GM19324 (cell line): ENCODE results near the gene WNT3A.
A peak's percentile ranks its signal among the peaks of the same experiment; 100 is the strongest.

Experiments used
- ATAC-seq: cut with Tn5 transposase; IDR thresholded peaks from one replicate; pipeline ENCODE4 v1.9.1; 2021; ENCODE audit warnings: mild to moderate bottlenecking, moderate library complexity; ENCODE audit not compliant: unreplicated experiment, low FRiP score

Gene WNT3A

GRCh38 chr1:228096416-228097332 is 89.9 kb downstream of the WNT3A start:
- no peak for ATAC-seq

GRCh38 chr1:228097333-228098081 is 90.7 kb downstream of the WNT3A start:
- ATAC-seq, result no peak

- ATAC-seq, result no peak
Observed at GRCh38 chr1:228098323-228098931, 91.6 kb downstream of the WNT3A start.

- ATAC-seq, result no peak
Observed at GRCh38 chr1:228099331-228099732, 92.5 kb downstream of the WNT3A start.

GRCh38 chr1:228100822-228101613 is 94.2 kb downstream of the WNT3A start:
- no peak for ATAC-seq

GRCh38 chr1:228101614-228101993 is 94.8 kb downstream of the WNT3A start:
- ATAC-seq, result no peak

GRCh38 chr1:228101994-228102790 is 95.4 kb downstream of the WNT3A start:
- ATAC-seq, result no peak

GRCh38 chr1:228102791-228103620 is 96.2 kb downstream of the WNT3A start, which contains the start of gene C1orf35:
TSS of gene C1orf35 (minus strand) at chr1:228103325. CDS start at chr1:228103227, 98 bp downstream.
- ATAC-seq, result peak; percentile 82

GRCh38 chr1:228104526-228105269 is 97.9 kb downstream of the WNT3A start:
- no peak for ATAC-seq

- no peak for ATAC-seq
Observed at GRCh38 chr1:228105270-228105995, 98.6 kb downstream of the WNT3A start.

- no peak for ATAC-seq
Observed at GRCh38 chr1:228105996-228106799, 99.4 kb downstream of the WNT3A start.

- ATAC-seq, result no peak
Observed at GRCh38 chr1:228106800-228107054, 99.9 kb downstream of the WNT3A start.

GRCh38 chr1:228107636-228108035 is 100.8 kb downstream of the WNT3A start:
- no peak for ATAC-seq

GRCh38 chr1:228108055-228108690 is 101.4 kb downstream of the WNT3A start:
- no peak for ATAC-seq

- ATAC-seq, result no peak
Observed at GRCh38 chr1:228108742-228109072, 101.9 kb downstream of the WNT3A start.
